Endodermal cell (in vitro differentiated cells): Measurements from ENCODE around the gene SMG6. TPM values are rescaled to one million over a fixed set of nuclear protein-coding genes. Genes with fewer than 3 reads are reported as not detected.

Experiments used
- DNase-seq: peaks from one replicate; pipeline ENCODE4 v3.0.0-alpha.2; 2017
- H3K27ac ChIP-seq: 2 replicates; pipeline ENCODE4 v1.5.1; 2013; ENCODE audit warnings: mild to moderate bottlenecking, low read depth, low read length, moderate library complexity
- H3K27me3 ChIP-seq: 2 replicates; pipeline ENCODE4 v1.6.1; 2013; ENCODE audit warnings: mild to moderate bottlenecking, low read length, moderate library complexity; ENCODE audit not compliant: insufficient read depth, control insufficient read depth, poor library complexity, severe bottlenecking
- H3K36me3 ChIP-seq: 2 replicates; pipeline ENCODE4 v1.7.0; 2013; ENCODE audit warnings: mild to moderate bottlenecking, low read length, moderate library complexity; ENCODE audit not compliant: control insufficient read depth, insufficient read depth
- H3K4me1 ChIP-seq: one replicate; pipeline ENCODE4 v1.7.0; 2013; ENCODE audit warnings: low read length; ENCODE audit not compliant: control insufficient read depth, insufficient read depth
- H3K4me3 ChIP-seq: 2 replicates; pipeline ENCODE4 v1.5.1; 2013; ENCODE audit warnings: mild to moderate bottlenecking, low read length, moderate library complexity
- H3K9ac ChIP-seq: 2 replicates; pipeline ENCODE4 v1.6.1; 2013; ENCODE audit warnings: mild to moderate bottlenecking, low read length, moderate library complexity; ENCODE audit not compliant: poor library complexity, severe bottlenecking; ENCODE audit errors: extremely low read depth
- H3K9me3 ChIP-seq: 2 replicates; pipeline ENCODE4 v1.6.1; 2013; ENCODE audit warnings: mild to moderate bottlenecking, low read length, moderate library complexity; ENCODE audit not compliant: control insufficient read depth
- H3K27ac Mint-ChIP-seq: 2 replicates; pipeline ENCODE4 v1.8.0; 2020; ENCODE audit warnings: mixed read lengths
- H3K27me3 Mint-ChIP-seq: 2 replicates; pipeline ENCODE4 v1.8.0; 2021; ENCODE audit warnings: mild to moderate bottlenecking, mixed read lengths; ENCODE audit not compliant: insufficient read depth
- H3K36me3 Mint-ChIP-seq: 2 replicates; pipeline ENCODE4 v1.8.0; 2020; ENCODE audit warnings: low read depth, mixed read lengths
- H3K4me1 Mint-ChIP-seq: 2 replicates; pipeline ENCODE4 v1.8.0; 2020; ENCODE audit warnings: mixed read lengths
- H3K4me3 Mint-ChIP-seq: 2 replicates; pipeline ENCODE4 v1.8.0; 2020; ENCODE audit warnings: mild to moderate bottlenecking, moderate library complexity, mixed read lengths
- H3K9me3 Mint-ChIP-seq: 2 replicates; pipeline ENCODE4 v1.8.0; 2020; ENCODE audit warnings: mild to moderate bottlenecking, mixed read lengths
- CTCF ChIP-seq: fragments of 200-600 bp; sonication (generic); conservative IDR thresholded peaks from 2 replicates; pipeline ENCODE4 v1.5.0; 2021; ENCODE audit warnings: antibody characterized with exemption, mild to moderate bottlenecking
- WGBS, 2 experiments: methylation state at CpG; one replicate each; pipeline versions ENCODE4 v1.1.5 to v1.1.7; 2013; ENCODE audit warnings: missing lambda C conversion rate in 2 of 2, mixed read lengths in 1 of 2; ENCODE audit not compliant: insufficient coverage in 1 of 2, insufficient read length in 1 of 2; 5-methylcytosine and 5-hydroxymethylcytosine counted together
- total RNA-seq, 2 donors: library from RNA; stranded (reverse); fragmentation: NEBNext Ultra II Directional in 1 of 2; extraction: Animal tissue kit (Norgen Biotek cat#: 25700) in 1 of 2; gene quantifications; 2 replicates in 1 of 2; 3 replicates in 1 of 2; pipeline ENCODE4 v1.2.1, GENCODE V29; 2021

SMG6 gene
- total RNA-seq, 2 donors from 2014 or later = 44.3 to 56.7 TPM

GRCh38 chr17:2271985-2272702 is 31.4 kb downstream of the SMG6 start:
- Mint-ChIP-seq H3K36me3 (peaks cover 51% of the 10 kb centered on the region), H3K4me1 (no peaks in the 10 kb centered on the region), H3K9me3 (no peaks in the 10 kb centered on the region), H3K27me3 (no peaks in the 10 kb centered on the region), H3K27ac (peak overlapping the region; percentile 5), H3K4me3 (no peak overlapping the region)
- WGBS, 2 experiments = 75 to 98% methylated on average over 1 to 3 of the region's 3 CpGs
- no peak for TF ChIP-seq CTCF
- H3K27me3 ChIP-seq = no peaks in the 10 kb centered on the region
- no peaks in the 10 kb centered on the region for H3K9me3 ChIP-seq
- H3K4me1 ChIP-seq = no peaks in the 10 kb centered on the region
- no peak overlapping the region for H3K4me3 ChIP-seq
- no peak overlapping the region for H3K27ac ChIP-seq
- DNase-seq = no peak
- peaks cover 74% of the 10 kb centered on the region for H3K36me3 ChIP-seq
- no peak overlapping the region for H3K9ac ChIP-seq

- H3K4me3 ChIP-seq = no peak overlapping the region
- no peak for TF ChIP-seq CTCF
- peaks cover 8% of the 10 kb centered on the region for H3K4me1 Mint-ChIP-seq
- H3K9me3 ChIP-seq = no peaks in the 10 kb centered on the region
- WGBS, 2 experiments = 85 to 87% methylated on average over 3 to 4 of the region's 4 CpGs
- no peaks in the 10 kb centered on the region for H3K27me3 ChIP-seq
- H3K36me3 Mint-ChIP-seq = peaks cover 51% of the 10 kb centered on the region
- H3K27me3 Mint-ChIP-seq = no peaks in the 10 kb centered on the region
- no peak overlapping the region for H3K27ac ChIP-seq
- no peak overlapping the region for H3K27ac Mint-ChIP-seq
- no peak for DNase-seq
- no peak overlapping the region for H3K9ac ChIP-seq
- no peaks in the 10 kb centered on the region for H3K4me1 ChIP-seq
- no peaks in the 10 kb centered on the region for H3K9me3 Mint-ChIP-seq
- peaks cover 76% of the 10 kb centered on the region for H3K36me3 ChIP-seq
- H3K4me3 Mint-ChIP-seq = no peak overlapping the region
Observed at GRCh38 chr17:2267354-2267753, 36.2 kb downstream of the SMG6 start.

GRCh38 chr17:2266865-2267228 is 36.7 kb downstream of the SMG6 start:
- Mint-ChIP-seq H3K27ac (peak overlapping the region; percentile 35), H3K4me1 (peaks cover 13% of the 10 kb centered on the region), H3K27me3 (no peaks in the 10 kb centered on the region), H3K4me3 (no peak overlapping the region), H3K36me3 (peaks cover 49% of the 10 kb centered on the region), H3K9me3 (no peaks in the 10 kb centered on the region)
- H3K9ac ChIP-seq = no peak overlapping the region
- no peak overlapping the region for H3K27ac ChIP-seq
- no peaks in the 10 kb centered on the region for H3K4me1 ChIP-seq
- 86 to 100% methylated on average over 2 to 3 of the region's 3 CpGs for WGBS, 2 experiments
- H3K4me3 ChIP-seq = no peak overlapping the region
- no peaks in the 10 kb centered on the region for H3K27me3 ChIP-seq
- H3K36me3 ChIP-seq = peaks cover 76% of the 10 kb centered on the region
- DNase-seq = no peak
- no peak for TF ChIP-seq CTCF
- H3K9me3 ChIP-seq = no peaks in the 10 kb centered on the region
